HL-60/S4 (cell line): ENCODE results near the gene TBC1D23.
"Not testable (repeated sequence)": the region's sequence is repeated elsewhere in the genome, so short reads cannot be mapped to it uniquely, and the experiment has no call there.

Experiments used
- in situ Hi-C: fragments of 300-500 bp; cut with MboI; formaldehyde crosslinking; loops from 2 replicates; pipeline ENCODE4 v1.14.3; 2022; ENCODE audit warnings: low sequenced_read_pairs

TBC1D23 gene

DNA sequence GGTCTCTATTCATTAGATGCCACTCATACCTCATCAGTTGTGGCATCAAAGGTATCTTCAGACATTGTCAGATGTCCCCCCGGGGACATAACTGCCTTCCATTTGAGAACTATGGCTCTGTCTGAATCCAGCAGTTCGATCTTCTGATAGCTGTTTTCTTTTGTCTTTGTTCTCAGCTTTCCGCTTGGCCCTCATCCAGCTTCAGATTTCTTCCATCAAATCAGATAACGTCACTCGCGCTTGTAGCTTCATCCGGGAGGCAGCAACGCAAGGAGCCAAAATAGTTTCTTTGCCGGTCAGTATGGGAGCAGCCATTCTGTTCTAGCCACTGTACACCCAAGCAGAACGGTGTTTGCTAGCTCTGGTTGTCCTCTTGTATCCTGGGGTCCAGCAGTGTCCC, 78.1 kb downstream of the TBC1D23 start:
- in situ Hi-C loops: loop anchor here (25.0 kb wide), 1 partner anchor 248 kb away; no protein-coding TSS in a partner anchor

DNA sequence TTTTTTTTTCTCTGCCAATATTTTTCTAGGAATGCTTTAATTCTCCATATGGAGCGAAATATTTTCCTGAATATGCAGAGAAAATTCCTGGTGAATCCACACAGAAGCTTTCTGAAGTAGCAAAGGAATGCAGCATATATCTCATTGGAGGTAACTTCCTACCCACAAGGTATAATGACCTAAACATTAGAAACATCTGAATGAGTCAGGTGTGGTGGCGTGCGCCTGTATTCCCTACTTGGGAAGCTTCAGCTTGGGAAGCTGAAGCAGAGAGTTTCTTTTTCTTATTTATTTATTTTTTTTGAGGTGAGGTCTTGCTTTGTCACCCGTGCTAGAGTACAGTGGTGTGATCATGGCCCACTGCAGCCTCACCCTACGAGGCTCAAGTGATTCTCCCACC, 79.0 kb downstream of the TBC1D23 start:
- in situ Hi-C loops: loop anchor here (25.0 kb wide), 1 partner anchor 248 kb away; no protein-coding TSS in a partner anchor

DNA sequence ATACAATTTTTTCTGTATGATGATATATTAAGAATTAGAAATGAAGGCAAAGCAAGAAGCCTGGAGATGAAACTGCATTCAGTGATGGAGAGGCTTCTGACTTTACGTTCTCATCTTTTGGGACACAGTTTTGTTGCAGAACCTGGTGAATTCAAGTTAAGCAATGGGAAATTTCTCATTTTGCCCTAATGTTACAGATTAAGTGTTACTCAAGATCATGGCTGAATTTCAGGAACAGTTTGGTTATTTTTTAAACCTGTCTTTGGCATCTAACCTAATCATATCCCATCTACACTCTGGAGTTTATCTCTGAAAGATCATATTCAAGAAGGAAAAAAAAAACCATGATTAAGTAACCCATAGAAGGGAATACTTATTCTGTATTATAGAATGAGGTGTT, 79.7 kb downstream of the TBC1D23 start:
- in situ Hi-C loops: loop anchor here (25.0 kb wide), 1 partner anchor 247 kb away; no protein-coding TSS in a partner anchor

DNA sequence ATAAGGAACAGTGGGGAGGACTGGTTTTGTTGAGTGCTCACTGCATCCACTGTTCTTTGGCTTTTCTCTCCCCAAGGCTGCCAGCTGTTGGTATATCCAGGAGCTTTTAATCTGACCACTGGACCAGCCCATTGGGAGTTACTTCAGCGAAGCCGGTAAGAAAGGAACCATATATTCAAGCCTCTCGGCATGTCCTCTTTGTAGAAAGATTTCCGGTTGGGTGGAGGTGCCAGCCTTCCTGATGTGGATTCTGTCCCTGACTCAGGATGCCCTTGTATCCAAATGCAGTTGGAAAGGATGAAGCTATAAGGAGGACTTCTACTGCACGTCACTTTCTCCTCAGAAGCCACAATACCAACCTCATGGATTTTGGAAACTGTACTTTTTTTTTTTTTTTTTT, 87.9 kb downstream of the TBC1D23 start:
- in situ Hi-C loops: loop anchor here (25.0 kb wide), 1 partner anchor 239 kb away; no protein-coding TSS in a partner anchor

DNA sequence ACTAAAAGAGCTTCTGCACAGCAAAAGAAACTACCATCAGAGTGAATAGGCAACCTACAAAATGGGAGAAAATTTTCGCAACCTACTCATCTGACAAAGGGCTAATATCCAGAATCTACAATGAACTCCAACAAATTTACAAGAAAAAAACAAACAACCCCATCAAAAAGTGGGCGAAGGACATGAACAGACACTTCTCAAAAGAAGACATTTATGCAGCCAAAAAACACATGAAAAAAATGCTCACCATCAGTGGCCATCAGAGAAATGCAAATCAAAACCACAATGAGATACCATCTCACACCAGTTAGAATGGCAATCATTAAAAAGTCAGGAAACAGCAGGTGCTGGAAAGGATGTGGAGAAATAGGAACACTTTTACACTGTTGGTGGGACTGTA, 91.0 kb downstream of the TBC1D23 start:
- in situ Hi-C loops: not testable (repeated sequence)

DNA sequence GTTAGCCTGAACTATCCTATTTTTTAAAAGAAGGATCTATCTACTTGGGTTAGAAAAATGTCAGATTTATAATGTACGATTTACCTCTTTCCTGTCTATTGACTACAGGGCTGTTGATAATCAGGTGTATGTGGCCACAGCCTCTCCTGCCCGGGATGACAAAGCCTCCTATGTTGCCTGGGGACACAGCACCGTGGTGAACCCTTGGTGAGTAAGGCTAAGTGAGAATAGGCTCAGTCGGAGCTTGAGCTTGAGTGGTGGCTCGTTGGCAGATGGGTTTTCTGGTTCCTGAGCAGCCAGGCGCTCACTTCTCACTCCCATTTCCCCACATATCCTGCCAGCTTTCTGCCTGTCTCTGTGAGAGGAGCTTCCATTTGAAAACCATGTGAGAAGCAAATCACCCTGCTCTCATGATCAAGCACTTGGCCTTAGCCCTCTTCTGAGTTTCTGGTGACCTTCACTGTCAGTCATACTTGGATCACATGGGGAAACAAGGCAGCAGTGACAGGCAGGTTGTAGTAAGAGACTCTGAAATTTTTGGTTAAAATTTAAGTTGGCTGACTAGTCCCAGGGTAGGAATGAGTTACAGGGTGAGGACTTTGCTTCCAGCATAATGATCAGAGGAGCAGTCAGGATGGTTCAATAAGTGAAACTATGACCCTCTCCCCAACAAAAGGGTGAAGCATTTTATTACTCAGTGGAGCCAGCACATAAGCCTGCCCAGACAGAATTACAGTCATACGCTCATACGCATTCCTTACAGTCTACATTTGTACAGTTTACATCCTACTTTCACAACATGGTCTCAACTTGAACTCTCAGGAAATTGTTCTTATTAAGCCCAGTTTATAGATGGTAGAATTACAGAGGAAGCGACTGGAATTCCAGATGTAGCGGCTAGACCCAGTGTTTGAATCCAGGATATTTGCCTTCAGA, 91.8 kb downstream of the TBC1D23 start:
- in situ Hi-C loops: no loop called here

DNA sequence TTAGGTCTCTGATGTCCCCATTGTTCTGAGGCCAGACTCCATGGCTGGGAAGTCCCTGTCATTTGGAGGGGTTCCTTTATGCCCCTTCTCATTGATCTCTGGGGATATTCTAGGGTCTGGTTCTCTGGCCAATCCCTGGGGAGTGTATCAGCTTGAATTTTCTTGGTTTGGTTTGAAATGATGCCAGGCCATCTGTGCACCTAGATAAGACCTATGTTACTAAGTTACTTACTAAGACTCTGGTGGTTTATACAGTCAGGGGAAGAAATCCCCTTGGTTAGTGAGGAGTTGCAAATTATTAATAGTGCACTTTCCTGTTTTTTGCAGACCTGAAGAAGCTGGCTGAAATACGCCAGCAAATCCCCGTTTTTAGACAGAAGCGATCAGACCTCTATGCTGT, 94.1 kb downstream of the TBC1D23 start:
- in situ Hi-C loops: no loop called here

DNA sequence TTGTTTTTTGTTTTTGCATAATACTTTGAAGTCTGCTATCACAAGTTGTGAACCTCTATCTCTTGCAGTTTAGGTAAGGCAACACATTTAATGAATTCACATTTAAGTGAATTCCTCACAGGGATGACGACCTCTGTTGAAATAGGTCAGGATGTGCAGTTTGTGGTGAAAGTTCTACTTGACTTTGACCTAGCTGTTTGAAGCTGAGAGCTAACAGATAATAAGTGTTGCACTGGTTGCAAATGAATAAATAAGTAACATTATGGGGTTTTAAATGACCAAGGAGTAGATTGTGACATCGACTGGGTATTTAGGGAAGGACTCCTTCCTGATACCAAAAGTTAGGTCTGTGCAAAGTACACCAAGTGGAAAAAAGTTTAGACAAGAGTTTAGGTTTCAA, 97.6 kb downstream of the TBC1D23 start:
- in situ Hi-C loops: no loop called here

DNA sequence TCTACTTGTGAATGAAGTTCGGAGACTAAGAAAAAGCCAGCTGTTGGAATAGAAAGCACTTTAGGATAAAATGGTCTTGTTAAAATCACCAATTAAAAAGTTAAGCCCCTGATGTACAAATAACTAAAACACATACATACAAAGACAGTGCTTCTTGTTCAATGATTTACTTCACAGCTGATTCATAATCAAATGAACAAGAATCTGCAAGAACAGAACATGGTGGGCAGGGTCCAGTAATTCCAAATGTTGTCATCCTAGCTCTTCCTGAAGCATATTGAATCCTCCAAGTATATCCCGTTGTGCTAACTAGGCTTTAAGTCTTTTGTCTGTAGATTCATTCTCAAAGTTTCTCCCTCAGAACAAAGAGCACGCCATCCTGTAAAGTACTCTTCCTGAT, 98.2 kb downstream of the TBC1D23 start:
- in situ Hi-C loops: no loop called here

DNA sequence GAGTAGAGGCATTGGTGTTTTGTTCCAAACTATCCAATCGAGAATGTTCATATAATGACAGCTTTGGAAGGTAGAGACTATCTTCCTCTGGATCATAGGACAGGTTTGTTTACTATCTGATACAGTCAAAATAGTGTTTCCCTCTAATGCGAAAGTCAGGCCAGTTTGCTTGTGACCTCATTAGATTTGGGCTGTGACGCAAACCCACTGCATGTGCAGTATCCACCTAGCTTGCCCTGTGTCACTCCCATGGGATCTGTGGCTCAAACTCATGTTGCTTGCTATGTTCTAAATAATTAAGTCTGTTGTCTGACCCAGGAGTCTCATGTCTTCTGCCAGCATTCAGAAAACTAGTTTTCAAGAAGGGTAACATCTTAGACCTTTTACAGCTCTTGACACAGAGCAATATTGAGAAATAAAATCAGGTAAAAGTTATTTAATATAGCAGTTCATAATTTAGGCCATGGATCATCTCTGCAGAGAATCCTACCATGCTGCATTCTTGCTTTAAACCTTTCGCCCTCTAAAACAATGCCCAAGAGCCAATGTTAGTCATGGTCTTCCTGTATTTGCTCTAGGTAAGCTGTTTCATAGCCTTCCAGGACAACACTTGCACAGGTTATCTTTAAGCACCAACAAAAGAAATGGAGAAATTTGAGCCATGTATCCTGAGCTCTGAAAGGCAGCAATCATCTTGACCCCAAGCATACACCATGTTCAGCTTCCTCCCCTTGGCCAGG, 100.1 kb downstream of the TBC1D23 start:
- in situ Hi-C loops: no loop called here

DNA sequence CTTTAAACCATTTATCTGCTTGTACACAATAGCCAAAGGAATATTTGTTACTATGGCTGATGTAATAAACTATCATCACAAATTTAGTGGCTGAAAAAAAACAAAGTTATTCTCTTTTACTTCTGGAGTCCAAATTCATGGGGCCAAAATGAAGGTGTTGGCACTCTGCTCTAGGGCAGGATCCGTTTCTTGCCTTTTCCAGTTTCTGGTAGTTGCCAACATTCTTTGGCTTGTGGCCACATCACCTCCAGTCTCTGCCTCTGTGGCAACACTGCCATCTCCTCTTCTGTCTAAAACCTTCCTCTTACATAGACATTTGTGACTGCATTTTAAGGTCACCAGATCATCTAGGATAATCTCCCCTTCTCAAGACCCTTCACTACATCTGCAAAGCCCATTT, 101.1 kb downstream of the TBC1D23 start:
- in situ Hi-C loops: no loop called here

DNA sequence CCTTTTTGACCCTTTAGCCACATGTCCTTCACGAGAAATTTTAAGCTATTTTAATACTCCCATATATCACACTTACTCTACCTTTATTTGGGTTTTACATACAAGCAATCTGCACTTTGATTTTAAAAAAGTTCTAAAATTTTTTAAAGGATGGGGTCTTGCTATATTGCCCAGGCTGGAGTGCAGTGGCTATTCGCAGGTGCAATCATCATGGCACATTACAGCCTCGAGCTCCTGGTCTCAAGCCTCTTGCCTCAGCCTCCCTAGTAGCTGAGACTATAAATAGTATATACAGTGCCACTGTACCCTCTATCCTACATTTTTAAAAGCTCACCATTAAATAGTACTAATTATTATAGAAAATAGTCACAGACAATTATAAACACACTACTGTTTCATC, 103.6 kb downstream of the TBC1D23 start:
- in situ Hi-C loops: no loop called here

DNA sequence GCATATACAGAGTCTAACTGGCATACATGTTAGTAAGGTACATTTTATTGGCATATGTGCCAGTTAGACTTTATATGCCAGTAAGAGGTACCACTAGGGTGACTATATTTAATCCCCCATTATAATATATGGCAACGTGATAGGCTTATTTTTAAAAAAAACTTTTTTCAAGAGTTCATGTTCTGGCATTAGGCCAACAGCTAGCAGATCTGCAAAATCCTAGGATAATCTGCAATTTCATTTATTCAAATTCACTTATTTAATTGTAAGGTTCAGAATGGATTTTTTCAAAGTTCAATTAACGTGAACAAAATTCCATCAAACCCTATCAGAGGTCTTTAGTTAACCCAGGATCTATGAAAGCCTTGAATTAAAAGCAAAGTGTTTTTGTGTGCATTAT, 105.6 kb downstream of the TBC1D23 start:
- in situ Hi-C loops: no loop called here

DNA sequence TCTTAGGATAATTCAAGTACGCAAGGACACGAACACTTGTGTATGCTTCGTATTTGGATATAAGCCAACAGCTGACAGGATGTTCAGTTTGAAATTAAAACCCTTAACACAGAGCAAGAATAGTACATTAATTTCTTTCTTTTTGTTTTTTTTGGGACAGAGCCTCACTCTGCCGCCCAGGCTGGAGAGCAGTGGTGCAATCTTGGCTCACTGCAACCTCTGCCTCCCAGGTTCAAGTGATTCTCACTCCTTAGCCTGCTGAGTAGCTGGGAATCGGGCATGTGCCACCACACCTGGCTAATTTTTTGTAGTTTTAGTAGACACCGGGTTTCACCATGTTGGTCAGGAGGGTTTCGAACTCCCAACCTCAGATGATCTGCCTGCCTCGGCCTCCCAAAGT, 107.6 kb downstream of the TBC1D23 start:
- in situ Hi-C loops: no loop called here

DNA sequence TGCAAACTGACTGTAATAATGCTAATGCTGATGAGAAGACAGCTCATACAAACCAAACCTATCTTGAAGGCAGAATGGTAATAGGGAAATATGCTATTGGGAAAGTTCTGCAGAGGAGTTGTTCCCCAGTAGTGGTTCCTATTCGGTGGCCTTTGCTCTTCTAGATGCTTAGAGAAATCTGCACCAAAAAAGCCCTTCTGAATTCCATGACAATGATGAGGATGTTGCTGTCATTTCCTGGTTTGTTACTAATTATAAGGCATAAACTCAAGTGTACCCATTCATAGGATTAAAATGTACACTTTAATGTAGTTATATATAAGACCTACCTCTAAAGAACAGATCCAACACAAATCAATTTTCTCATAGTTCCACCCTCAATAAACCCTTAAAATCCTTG, 110.0 kb downstream of the TBC1D23 start:
- in situ Hi-C loops: no loop called here

DNA sequence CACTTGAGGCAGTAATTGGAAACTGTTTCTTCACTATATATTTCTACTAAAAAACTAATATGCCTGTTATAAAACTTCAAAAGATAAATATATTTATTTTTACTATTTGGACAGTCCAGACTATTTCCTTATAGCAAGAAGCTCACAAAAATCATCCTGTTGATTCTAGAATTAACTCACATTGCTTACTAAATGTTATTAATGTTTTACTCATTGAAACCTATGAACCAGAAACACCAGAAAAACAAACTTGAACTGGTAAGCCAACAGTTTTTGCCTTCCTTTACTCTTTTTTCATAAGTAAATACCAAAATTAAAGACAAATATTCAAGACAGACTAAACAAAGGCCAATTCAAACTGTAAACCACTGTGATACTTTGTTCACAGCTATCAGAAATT, 113.7 kb downstream of the TBC1D23 start:
- in situ Hi-C loops: no loop called here
